ENCODE results near the gene TXNDC5.

- TF ChIP-seq CTCF (IDR thresholded peaks at IDR 0.05) = no peak
- TF ChIP-seq POLR2A (IDR thresholded peaks at IDR 0.05) = no peak
Measured at GRCh38 chr6:7881765-7882500, 28.7 kb downstream of the TXNDC5 start.

Measured in esophagus squamous epithelium (tissue), 4 donors.